GM13977 (cell line): ENCODE results near the gene TPRX1.
A peak's percentile ranks its signal among the peaks of the same experiment; 100 is the strongest.

Experiments used
- DNase-seq: peaks from one replicate; pipeline ENCODE4 v3.0.0; 2012; ENCODE audit warnings: low spot score
- in situ Hi-C: fragments of 300-500 bp; cut with MboI; formaldehyde crosslinking; loops from one replicate; pipeline ENCODE4 v1.12.0; 2022; ENCODE audit warnings: low sequenced_read_pairs, low pct_unique_long_range_greater_than_20kb, mixed read lengths, inconsistent platforms; ENCODE audit not compliant: unreplicated experiment
- TF ChIP-seq, protein P1 (sequence below): IDR thresholded peaks from 2 replicates; pipeline ENCODE4 v1.5.1; 2012; ENCODE audit warnings: mild to moderate bottlenecking, control low read depth; ENCODE audit not compliant: insufficient read depth; ENCODE audit errors: extremely low read depth, missing control alignments

The TPRX1 gene

DNA sequence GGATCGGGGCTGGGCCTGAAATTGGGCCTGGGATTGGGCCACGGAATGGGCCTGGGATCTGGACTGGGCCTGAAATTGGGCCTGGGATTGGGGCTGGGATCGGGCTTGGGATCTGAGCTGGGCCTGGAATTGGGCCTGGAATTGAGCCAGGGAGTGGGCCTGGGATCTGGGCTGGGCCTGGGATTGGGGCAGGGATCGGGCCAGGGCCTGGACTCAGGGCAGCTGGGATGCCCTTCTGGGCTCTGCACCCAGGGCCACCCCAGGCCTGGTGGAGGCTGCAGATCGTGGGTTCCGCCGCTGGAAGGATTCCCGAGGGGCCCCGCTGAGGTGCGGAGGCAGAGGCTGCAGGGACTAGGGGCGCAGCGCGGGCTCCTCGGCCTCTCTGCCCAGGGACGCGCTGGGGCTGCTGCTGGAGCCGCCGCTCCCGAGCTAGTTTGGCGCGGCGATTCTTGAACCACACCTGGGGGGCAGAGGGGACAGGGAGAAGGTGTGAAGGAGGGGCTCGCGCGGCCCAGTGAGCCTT lies 1.8 kb downstream of the TPRX1 start:
- in situ Hi-C loops, result no loop called here
- TF ChIP-seq, protein P1, sequence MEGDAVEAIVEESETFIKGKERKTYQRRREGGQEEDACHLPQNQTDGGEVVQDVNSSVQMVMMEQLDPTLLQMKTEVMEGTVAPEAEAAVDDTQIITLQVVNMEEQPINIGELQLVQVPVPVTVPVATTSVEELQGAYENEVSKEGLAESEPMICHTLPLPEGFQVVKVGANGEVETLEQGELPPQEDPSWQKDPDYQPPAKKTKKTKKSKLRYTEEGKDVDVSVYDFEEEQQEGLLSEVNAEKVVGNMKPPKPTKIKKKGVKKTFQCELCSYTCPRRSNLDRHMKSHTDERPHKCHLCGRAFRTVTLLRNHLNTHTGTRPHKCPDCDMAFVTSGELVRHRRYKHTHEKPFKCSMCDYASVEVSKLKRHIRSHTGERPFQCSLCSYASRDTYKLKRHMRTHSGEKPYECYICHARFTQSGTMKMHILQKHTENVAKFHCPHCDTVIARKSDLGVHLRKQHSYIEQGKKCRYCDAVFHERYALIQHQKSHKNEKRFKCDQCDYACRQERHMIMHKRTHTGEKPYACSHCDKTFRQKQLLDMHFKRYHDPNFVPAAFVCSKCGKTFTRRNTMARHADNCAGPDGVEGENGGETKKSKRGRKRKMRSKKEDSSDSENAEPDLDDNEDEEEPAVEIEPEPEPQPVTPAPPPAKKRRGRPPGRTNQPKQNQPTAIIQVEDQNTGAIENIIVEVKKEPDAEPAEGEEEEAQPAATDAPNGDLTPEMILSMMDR, result no peak

DNA sequence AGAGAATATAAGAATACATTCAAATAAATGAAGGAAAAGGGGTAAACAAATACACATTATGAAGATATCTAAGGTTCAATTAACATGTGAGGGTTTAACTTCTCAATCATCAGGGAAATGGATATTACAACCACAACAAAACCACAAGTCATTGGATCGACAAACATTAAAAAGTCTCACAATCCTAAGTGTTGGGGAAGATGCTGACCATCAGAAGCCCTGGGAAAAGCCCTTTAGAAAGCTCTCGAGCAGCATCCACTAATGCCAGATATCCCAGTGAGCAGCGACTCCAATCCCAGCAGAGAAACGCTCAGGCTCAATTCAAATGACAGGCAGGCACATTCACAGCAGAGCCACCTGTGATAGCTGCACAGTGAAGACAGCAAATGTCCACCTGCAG lies 3.1 kb downstream of the TPRX1 start:
- DNase-seq, result no peak
- in situ Hi-C loops, result no loop called here
- TF ChIP-seq, protein P1, result no peak

More for the DNA sequence above, 1.8 kb downstream of the TPRX1 start:
- no peak for DNase-seq

DNA sequence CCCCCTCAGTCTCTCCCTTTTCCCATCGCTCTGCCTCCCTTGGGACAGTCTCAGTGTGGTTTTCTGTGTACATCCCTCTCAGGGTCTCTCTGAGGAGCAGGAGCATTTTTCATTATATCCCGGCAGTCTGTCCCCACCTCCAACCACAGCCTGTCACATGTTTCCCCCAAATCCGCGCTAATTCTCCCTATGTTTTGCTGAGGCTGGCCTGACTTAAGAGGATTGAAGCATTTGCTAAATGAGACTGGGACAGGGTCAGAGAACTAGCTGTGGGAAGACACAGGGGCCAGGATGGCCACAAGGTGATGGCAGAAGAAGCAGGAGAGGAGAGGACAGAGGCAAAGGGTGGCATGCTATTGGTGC lies 5.5 kb downstream of the TPRX1 start:
- TF ChIP-seq, protein P1, result no peak
- in situ Hi-C loops, result no loop called here
- no peak for DNase-seq

DNA sequence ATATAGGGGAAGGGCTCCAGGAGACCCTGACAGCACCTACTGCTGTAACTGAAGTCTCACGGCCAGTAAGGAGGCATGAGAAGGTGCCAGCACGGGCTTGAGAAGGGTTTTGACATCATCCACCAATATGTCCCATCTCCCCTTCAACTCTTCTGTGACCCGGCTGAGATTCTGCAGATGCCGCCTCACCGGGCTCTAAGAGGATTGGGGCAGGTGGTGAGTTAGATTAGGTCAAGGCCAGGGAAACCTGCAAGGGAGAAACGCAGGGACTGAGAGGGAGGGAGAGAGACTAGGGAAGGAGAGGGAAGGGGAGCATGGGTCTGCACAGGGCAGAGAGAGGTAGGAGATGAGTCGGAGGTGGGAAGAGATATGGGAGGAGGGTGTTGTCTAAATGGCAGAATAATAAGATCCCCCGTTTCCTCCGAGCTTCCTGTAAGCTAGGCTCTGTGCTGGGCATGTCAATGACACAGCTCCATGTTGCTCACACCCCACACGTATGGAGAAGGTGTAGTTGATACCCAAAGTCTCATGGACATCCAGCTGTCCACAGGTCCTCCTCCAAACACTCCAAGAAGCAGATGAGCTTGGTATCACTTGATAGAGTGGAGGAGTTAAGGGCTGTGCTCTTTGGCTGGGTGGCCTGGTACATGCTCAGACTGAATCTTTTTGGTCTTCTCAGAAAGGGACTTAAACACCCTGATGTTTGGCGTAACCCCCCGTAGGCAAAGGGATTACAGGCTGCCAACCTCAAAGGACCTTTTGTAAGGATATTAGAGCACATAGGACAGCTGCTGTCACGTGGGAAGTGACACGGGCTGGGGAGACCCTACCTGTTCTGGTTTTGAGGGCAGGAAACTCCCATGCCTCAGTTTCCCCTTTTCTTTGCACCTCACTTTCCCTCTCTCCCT lies 6.1 kb downstream of the TPRX1 start:
- TF ChIP-seq, protein P1, result no peak
- in situ Hi-C loops, result no loop called here
- DNase-seq, result no peak

DNA sequence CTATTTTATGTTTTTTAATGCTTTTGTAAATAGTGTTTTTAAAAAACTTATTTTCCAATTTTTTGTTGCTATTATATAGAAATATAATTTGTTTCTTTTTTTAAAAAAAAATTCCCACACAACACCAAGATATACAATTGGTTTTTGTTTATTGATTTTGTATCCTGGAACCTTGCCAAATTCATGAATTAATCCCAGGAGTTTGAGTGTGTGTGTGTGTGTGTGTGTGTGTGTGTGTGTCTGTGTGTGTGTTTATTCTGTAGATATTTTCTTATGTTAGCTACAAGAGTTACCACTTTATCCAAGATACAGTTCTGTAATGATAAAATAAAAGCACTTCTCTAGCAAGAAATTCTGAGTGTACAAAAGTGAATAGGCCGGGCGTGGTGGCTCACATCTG lies 7.6 kb downstream of the TPRX1 start:
- TF ChIP-seq, protein P1, result no peak
- in situ Hi-C loops, result no loop called here
- no peak for DNase-seq

DNA sequence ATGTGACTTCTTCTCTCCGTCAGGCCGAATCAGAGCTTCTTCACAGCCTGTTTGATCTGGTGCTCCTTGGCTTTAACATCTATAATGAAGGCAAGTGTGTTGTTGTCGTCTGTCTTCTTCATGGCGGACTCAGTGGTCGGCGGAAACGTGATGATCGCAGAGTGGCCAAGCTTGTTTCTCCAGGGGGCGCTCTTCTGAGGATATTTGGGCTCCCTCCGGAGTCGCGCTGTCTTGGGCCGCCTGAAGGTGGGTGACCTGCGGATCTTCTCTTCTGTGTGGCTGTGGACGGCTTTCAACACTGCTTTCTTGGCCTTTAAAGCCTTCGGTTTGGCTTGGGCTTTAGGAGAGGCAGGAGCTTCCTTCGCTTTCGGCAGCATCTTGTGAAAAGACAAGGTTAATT lies 9.8 kb downstream of the TPRX1 start:
- TF ChIP-seq, protein P1, result peak; percentile 6
- DNase-seq, result no peak
- in situ Hi-C loops, result no loop called here
